ENCODE results near the gene TRAPPC2L.
"Not testable (repeated sequence)": the region's sequence is repeated elsewhere in the genome, so short reads cannot be mapped to it uniquely, and the experiment has no call there.

GRCh38 chr16:88823646-88824045 is 33.3 kb upstream of the TRAPPC2L start:
- TF ChIP-seq BHLHE40 (IDR thresholded peaks at IDR 0.05; ENCODE audit: borderline replicate concordance); FOXA1 (IDR thresholded peaks at IDR 0.05); SP1 (IDR thresholded peaks at IDR 0.05); ARNT (IDR thresholded peaks at IDR 0.05); FOXK2 (IDR thresholded peaks at IDR 0.05); ZNF384 (IDR thresholded peaks at IDR 0.05); FOXM1 (IDR thresholded peaks at IDR 0.05; ENCODE audit: borderline replicate concordance); PKNOX1 (IDR thresholded peaks at IDR 0.05); L3MBTL2 (conservative IDR thresholded peaks at IDR 0.05): not testable (repeated sequence)

Data from HEK293T (cell line).